GM19035 (cell line): ENCODE data around the gene HSDL1.

Source experiments
- ATAC-seq: cut with Tn5 transposase; IDR thresholded peaks from one replicate; pipeline ENCODE4 v1.9.1; 2021; ENCODE audit not compliant: unreplicated experiment

HSDL1 gene

DNA sequence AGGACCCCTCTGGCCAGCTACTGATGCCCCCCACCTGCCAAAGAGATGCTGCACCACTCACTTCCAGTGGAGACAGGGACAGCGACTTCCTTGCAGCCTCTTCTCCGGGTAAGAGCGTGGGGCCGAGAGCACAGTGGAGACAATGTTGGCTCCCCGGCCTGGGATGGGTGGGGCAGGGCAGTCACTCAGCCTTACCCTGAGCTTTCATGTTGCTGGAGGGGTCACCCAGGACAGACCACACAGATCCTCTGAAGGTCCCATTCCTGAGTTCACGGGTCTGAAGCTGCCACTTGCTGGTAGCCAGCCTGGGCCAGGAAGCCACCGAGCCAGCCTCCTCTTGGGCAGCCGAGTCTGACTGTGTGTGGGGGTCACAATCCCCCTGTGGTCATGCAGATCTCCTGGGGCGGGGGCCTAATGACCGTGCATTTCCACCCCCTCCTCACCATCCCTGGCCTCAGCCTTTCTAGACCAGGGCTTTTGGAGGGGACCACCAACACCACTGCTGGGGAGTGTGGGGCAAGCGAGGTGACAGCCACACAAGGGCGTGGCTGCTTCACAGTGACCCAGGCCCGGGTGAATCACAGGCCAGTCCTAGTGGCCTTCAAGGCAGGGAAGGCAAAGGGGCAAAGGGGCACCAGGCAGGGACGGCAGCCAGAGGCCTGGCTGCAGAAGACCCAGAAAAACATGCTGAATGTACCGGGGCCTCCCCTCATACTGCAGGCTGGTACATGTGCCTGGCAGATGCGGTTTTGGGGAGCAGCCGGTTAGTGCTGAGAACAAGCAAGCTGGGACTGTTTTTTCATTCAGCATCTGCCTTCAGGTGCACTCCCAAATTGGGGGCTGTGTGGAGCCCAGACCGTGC is 31.4 kb upstream of the HSDL1 start:
- no peak for ATAC-seq

DNA sequence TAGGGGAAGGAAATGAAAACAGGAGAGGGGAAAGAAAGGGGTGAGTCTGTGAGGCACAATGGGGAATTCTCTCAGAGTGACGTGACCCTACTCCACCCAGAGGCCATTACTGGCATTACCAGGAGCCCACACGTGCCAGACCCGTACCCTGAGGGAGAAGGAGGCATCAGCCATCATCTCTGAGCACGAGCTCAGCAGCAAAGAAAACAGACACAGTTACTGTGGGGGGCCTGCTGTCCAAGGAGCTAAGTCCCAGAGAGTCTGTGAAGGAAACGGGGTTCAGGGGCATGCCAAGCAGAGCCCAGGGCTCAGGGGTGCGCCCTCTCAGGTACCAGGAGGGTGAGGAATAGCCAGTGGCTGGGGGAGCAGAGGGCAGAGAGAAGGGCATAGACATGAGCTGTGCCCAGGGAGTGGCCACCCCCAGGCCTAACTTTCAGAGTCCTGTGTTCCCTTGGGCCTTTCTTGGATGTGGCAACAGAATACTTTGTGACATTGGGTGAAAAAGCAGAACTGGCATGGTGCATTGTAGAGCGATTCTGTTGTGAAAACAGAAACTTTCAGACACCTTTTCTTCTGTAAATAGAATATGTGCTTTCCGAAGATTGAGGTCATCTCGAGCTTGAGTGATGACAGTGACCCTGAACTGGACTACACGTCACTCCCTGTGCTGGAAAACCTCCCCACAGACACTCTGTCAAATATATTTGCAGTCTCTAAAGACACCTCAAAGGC is 30.5 kb upstream of the HSDL1 start:
- ATAC-seq = peak; percentile 75

DNA sequence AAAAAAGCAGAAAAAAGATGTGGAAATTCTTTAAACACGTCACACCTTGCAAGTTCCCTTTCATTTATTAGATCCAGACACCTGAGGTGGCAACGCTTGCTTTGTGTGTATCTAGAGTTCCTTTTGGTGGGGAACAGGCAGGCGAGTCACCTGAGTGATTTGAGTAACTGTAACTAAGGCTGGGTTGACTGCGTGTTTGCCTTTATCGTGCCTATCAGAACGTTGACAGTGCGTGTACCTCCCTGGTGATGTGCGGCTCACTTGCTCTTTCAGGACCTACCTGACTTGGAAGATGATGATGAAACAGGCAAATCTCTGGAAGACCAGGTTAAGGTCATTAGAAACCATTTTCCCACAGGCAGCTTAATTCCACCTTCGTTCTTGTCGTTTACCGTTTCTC is 29.4 kb upstream of the HSDL1 start:
- ATAC-seq = no peak

DNA sequence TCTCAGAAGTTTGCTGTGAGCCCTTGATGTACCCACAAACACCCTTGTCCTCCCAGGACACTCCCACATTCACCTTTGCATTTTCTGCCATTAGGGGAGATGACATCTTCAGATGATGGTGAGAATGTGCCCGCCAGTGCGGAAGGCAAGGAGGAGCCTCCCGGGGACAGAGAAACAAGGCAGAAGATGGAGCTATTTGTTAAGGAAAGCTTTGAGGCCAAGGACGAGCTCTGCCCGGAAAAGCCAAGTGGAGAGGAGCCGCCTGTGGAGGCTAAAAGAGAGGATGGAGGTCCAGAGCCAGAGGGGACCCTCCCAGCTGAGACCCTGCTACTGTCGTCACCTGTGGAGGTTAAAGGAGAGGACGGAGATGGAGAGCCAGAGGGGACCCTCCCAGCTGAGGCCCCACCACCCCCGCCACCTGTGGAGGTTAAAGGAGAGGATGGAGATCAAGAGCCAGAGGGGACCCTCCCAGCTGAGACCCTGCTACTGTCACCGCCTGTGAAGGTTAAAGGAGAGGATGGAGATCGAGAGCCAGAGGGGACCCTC is 24.9 kb upstream of the HSDL1 start:
- ATAC-seq = no peak

DNA sequence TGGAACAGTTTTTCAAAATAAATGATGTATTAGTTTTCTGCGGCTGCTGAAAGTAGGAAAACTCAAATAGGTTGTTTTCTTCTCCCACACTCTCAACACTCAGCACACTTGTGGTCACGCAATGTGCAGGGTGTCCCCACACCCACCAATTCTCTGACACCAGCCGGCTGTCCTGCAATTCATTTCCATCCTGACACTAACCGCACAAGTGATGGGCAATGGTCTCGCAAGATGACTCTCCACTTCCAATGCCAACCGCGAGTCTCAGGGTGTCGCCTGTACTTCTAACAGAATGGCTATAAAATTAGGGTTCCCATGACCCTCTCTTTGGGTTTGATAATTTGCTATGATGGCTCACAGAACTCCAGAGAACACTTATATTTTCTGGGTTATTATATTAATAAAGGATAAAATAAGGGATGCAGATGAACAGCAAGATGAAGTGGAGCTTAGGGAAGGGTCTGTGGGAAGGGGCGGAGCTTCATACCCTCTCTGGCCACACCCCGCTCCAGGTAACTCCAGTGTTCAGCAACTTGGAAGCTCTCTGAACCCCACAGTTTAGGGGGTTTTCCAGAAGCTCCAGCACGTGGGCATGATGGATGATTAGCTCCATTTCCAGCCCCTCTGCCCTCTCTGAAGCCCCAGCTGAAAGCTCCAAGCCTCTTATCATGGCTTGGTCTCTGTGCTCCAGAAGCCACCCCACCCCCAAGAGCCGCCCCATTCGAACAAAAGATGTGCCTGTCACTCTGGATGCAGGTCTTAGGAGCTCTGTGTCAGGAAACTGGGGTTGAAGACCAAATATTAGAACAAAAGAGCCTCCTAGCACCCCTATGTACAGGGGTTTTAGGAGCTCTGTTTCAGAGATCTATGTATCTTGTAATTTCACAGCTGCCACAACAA is 22.1 kb upstream of the HSDL1 start:
- no peak for ATAC-seq

DNA sequence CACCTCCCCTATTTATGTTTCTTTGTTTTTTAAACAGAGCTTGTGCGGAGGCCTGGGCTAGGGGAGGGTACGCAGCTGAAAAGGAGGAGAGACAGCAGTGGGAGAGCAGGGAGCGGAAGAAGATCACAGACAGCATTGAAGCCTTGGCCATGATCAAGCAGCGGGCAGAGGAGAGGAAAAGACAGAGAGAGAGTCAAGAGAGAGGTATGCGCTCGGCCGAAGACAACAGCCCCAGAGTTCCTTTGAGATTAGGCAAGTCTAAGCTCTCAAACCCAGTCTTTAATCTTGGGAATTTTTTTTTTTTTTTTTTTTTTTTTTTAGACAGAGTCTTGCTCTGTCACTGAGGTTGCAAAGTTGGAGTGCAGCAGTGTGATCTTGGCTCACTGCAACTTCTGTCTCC is 20.8 kb upstream of the HSDL1 start:
- no peak for ATAC-seq

DNA sequence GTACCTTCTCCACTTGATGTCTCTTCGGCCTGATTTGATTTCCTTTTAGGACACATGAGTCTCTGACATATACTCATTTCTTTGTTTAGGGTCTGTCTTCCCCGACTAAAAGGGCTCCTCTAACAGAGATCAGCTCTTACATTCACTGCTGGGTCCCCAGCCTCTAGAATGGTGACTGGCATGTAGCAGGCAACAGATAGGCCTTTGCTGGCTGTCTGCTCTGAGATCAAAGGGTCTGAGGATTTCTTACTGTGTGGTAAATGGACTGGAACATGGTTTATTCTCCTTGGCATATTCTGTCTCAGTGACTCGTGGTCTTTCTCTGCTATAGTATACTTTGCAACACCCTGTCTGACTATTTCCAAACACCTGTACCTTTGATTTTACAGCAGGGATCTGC is 16.8 kb upstream of the HSDL1 start:
- no peak for ATAC-seq

DNA sequence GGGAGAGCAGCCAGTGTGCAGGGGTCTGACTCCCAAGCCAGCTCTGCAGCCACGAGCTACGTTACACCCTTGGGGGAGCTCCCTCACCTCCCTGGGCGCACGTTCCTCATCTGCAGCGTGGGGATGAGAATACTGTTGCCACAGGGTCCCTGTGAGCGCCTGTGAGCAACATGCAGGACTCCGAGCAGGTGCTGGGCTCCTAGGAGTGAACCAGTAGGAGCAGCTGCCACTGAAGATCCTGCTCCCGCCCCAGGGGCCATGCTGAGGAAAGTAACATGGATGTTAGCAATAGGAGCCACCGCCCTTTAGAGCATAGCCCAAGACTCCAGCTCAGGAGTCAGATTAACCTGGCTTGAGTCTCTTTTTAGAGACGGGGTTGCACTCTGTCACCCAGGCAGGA is 16.1 kb upstream of the HSDL1 start:
- no peak for ATAC-seq

DNA sequence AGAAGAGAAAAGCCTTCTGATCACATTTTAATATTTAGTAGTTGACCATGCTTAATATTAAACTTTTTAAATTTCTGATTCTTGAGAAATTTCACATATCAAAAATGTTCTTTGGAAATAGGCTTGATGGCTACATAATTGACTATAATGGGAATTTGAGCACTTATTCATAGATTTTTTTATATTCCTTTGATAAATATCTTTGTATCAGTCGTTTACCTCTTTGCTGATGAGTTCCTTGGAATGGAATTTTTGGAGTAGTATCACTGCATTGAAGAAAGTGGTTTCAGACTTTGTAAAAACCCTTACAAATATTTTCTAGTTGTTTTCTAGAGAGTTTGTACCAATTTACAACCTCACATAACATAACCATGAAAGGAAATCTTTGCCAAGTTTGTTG is 14.8 kb upstream of the HSDL1 start:
- ATAC-seq = no peak

DNA sequence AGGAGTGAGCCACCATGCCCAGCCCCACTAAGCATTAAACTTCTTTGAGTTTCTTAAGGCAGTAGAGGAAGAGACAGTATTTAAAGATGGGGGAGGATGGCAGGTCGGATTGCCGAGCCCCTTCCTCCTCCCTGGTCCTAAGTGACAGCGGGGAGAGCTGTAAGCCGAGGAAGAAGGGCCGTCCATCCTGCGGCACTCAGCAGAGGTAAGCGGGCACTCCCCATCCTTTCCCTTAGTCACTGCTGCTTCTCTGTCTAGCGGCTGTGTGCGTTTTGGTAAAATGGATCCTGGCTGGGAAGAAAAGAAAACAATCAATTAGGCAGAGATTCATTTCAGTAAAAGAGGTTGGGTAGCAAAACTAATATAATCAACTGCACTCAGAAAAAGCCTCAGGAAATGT is 14.0 kb upstream of the HSDL1 start:
- ATAC-seq = no peak

DNA sequence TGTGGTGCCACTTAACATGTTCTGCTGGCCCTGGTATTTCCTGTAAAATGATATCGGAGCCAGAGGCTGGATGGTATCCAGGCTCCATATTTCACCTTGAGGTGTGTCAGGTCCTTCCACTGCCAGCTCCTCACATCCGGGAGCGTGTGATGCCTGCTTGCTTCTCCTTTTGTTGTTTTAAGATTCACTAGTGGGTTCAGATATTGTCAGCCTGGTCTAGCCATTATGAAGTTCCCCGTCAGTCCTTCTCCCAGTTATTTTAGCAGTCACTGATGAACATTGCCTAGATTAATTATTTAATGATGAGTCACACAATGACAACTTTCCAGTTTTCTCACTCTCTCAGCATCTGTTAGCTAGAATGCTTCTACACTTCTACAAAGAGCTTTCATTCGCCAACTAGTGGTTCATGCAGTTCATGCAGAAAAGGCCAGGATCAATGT is 11.4 kb upstream of the HSDL1 start:
- ATAC-seq = no peak

DNA sequence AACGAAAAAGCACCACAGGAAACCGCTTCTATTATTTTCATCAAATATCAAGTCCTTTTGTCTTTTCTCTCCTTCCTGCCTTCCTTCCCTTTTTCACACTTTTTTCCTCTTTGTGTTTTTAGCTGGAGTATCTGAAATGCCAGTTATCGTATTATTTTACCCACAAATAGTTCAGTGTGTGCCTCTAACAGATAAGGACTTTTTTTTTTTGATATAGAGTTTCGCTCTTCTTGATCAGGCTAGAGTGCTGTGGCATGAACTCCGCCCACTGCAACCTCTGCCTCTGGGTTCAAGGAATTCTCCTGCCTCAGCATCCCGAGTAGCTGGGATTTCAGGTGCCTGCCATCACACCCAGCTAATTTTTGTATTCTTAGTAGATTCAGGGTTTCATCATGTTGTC is 10.8 kb upstream of the HSDL1 start:
- ATAC-seq = no peak

DNA sequence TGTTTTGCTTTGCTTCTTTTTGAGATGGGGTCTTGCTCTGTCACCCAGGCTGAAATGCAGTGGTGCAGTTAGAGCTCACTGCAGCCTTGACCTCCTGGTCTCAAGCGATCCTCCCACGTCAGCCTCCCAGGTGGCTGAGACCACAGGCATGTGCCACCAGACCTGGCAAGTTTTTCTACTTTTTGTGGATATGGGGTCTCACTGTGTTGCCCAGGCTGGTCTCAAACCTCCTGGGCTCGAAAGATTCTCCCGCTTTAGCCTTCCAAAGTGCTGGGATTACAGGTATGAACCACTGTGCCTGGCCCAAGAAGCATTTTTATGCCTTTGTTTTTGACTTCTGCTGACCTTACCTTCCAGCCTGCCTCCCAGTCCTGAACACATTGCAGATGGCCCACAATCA is 10.2 kb upstream of the HSDL1 start:
- ATAC-seq = no peak

DNA sequence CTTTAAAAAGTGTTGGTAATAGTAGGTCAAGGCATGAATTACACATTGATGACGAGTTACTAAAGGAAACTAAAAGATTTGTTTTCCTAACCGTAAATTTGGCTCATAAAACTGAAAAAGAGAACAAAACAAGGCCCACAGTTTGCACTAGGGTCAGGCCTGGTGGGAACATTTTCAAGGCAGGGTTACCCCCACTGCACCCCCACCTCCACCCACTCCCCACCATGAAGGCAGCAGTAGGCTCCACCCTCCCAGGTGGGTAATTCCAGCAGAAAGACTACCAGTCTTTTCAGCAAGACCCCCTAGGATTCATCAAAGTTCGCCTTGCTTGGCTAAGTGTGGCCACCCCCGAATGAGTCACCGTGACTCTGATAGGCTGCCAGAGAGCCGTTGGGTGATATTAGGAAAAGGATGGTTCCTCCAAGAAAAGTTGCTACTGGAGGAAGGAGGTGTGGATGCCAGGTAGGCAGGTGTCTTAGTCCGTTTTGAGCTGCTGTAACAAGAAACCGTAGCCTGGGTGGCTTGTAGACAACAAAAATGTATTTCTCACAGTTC is 8.8 kb upstream of the HSDL1 start:
- ATAC-seq = no peak

DNA sequence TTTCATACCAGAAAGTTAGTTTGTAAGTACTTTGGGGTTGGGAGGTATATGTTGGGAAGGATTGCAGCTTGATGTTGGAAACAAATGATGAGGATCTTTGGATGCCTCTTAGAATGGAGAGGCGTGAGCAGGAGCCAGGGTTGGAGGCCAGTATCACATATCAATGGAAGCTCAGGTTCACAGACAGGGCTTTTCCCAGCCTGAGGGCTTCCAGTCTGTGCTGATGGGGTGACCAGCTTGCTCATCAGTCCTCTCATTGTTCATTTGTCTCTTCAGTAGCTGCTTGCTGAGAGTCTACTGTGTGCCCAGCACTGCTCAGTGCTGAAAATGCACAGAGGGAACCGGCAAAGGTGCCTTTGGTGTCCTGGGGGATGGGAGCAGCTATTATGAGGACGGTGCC is 5.9 kb upstream of the HSDL1 start:
- ATAC-seq = no peak

DNA sequence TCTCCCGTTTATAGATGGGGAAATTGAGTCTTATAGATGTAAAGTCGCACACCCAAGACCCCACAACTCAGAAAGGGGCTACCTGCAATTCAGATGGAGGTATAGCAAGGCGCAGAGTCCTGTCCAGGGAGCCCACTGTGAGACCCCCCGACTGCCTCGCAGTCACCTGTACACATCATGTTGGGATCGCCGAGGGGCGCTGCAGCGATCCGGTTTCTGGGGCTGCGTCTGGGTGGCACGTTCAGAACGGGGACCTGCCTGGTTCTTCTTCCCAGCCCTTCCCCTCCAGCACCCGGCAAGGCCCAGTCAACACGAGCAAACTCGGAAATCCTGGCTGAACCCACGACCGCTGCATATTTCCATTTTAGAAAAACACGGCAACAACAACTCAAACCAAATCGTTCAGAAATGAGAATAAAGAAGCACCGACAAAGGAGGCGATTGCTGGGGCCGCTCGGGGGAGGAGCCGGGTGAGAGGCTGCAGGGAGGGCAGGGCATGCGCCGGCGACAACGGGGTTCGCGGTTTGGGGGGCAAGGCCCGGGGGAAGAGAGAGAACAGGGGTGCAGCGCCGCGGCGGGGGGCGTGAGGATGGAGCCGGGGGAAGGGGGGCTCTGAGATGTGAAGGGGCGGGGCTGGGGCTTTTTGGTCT is 643 bp downstream of the HSDL1 start:
- ATAC-seq = peak; percentile 10

DNA sequence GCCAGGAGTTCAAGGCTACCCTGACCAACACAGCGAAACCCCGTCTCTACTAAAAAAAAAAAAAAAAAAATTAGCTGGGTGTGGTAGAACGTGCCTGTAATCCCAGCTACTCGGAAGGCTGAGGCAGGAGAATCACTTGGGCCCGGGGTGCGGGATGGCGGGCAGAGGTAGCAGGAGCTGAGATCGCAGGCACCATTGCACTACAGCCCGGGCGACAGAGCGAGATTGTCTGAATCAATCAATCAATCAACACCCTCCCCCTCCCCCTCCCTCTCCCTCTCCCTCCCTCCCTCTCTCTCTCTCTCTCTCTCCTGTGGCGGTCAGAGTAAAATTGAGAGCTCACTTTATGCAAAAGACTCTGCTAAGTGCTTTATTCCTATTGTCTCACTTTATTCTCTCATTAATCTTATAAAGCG is 1.2 kb downstream of the HSDL1 start:
- ATAC-seq = no peak

DNA sequence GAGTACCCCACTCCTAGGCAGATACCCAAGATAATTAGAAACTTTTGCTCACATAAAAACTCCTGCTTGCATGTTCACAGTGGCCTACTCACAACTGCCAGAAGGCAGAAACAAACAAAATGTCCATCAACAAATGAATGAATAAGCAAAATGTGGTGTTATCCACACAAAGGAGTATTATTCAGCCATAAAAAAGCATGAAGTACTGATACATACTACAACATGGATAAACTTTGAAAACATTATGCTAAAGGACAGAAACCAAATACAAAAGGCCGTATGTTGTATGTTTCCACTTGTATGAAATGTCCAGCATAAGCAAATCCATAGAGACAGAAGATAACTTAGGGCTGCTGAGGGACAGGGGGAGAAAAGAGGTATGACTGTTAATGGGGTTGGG is 1.9 kb downstream of the HSDL1 start:
- no peak for ATAC-seq

DNA sequence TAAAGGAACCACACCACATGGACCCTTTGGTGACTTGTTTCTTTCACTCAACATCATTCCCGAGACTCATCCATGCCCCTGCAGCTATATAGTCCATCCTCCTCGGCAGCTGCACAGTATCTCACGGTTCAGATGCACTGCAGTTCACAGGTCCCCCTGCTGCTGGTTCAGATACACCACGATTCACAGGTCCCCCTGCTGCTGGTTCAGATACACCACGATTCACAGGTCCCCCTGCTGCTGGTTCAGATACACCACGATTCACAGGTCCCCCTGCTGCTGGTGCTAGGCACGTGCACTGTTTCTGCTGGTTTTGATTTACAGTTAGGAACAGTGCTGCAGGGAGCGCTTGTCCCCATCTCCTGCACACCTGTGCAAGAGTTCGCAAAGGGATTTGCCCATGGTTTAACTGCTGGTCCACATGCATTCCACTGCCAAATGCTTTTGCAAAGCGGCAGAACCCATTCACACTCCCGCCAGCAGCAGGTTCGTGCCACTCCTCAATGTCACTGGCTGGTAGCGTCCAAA is 3.8 kb downstream of the HSDL1 start:
- ATAC-seq = no peak

DNA sequence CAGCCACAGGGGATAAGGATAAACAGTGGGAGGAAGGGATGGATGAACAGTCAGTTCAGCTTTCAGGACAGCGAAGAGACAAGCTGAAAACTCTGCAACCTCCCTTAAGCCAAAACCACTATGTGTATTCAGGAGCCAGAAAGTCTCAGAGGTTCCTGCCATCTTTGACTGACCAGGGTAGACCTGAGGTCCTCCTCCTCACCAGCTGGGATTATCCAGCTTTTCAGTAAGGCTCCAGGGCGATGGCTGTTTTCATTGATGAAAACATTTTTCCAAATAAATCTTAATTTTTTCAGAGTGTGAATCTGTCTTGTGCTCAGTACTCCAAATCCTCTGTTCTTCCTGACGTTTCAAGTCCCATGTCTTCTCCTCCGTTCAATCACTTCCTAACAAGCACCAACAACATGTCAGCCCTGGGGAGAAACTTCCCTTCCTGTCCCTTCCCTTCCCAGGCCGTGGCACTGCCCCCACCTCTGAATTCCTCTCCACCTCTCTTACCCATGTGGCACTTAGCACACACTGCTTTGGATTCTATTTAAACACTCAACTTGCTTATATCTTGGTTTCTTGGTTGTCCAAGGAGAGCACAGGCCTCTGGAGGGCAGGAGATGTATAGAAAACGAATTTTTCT is 5.2 kb downstream of the HSDL1 start:
- ATAC-seq = no peak
